Retinal pigment epithelial cell (primary cell): ENCODE results near the gene LATS1.

Source experiments
- DNase-seq: peaks from one replicate; pipeline ENCODE4 v3.0.0-alpha.2; 2010; ENCODE audit warnings: low read depth
- H3K4me3 ChIP-seq: 2 replicates; pipeline ENCODE4 v1.5.1; 2011; ENCODE audit warnings: mild to moderate bottlenecking, low read length, control low read depth, moderate library complexity
- CTCF ChIP-seq: conservative IDR thresholded peaks from 2 replicates; pipeline ENCODE4 v1.5.1; 2011; ENCODE audit warnings: low read depth, low read length, control low read depth, inconsistent platforms

The LATS1 gene

GRCh38 chr6:149725785-149726184, 7.9 kb upstream of the LATS1 start:
- no peak overlapping the region for H3K4me3 ChIP-seq
- TF ChIP-seq CTCF: no peak
- no peak for DNase-seq

- DNase-seq: peak; percentile 24
- H3K4me3 ChIP-seq: no peak overlapping the region
- TF ChIP-seq CTCF: peak; percentile 88
Observed at GRCh38 chr6:149723771-149724417, 6.0 kb upstream of the LATS1 start.

- no peak overlapping the region for H3K4me3 ChIP-seq
Observed at GRCh38 chr6:149723262-149723661, 5.4 kb upstream of the LATS1 start.

GRCh38 chr6:149719531-149719930, 1.6 kb upstream of the LATS1 start:
- TF ChIP-seq CTCF: no peak
- no peak overlapping the region for H3K4me3 ChIP-seq
- DNase-seq: no peak

More at GRCh38 chr6:149723262-149723661, 5.4 kb upstream of the LATS1 start:
- DNase-seq: no peak
- TF ChIP-seq CTCF: no peak

- no peak for DNase-seq
- H3K4me3 ChIP-seq: peak overlapping the region; percentile 64
- TF ChIP-seq CTCF: no peak
Observed at GRCh38 chr6:149717255-149717587, 680 bp downstream of the LATS1 start.

GRCh38 chr6:149716181-149716963, 1.5 kb downstream of the LATS1 start:
- no peak for DNase-seq
- peak overlapping the region; percentile 64 for H3K4me3 ChIP-seq
- TF ChIP-seq CTCF: no peak

GRCh38 chr6:149714442-149714841, 3.5 kb downstream of the LATS1 start:
- H3K4me3 ChIP-seq: no peak overlapping the region
- TF ChIP-seq CTCF: no peak
- no peak for DNase-seq
